ENCODE results near the gene LRRC10B.

Gene LRRC10B

DNA sequence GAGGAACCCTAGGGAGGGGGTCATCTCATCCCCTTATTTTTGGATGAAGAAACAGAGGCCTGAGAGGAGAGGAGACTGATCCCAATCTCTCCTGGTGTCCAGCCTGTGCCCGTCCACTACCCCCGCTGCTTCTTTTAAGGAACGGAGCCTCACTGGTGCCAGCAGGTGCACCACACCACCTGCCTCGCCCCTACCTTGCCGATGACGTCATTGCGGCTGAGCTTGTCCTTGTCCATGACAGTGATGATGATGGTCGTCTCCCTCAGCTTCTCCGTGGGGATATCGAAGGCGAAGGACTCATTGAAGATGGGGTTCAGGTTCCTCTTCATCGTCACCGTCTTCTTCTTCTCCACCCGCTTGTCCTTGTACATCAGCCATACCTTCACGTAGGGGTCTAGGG is 14.3 kb downstream of the LRRC10B start:
- no peak for DNase-seq
- intact Hi-C loops (cut with DNase I), result no loop called here

DNA sequence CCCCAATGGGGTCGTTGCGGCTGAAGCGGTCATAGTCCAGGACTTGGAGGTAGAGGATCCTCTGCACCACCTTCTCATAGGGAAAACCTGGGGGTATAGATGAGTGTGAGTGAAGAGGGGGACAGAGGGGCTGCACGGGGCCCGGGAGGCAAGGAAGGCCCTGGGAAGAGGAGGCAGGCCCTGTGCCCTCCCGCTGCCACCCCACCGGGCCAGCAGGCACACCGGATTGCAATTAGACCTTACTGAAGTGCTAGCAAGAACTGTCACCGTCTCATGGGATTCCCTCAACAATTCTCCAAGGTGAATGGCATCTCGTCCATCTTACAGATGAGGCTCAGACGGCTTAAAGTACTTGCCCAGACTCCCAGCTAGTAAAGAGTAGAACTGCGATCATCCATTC is 15.9 kb downstream of the LRRC10B start:
- intact Hi-C loops (cut with DNase I), result no loop called here
- DNase-seq, result no peak

DNA sequence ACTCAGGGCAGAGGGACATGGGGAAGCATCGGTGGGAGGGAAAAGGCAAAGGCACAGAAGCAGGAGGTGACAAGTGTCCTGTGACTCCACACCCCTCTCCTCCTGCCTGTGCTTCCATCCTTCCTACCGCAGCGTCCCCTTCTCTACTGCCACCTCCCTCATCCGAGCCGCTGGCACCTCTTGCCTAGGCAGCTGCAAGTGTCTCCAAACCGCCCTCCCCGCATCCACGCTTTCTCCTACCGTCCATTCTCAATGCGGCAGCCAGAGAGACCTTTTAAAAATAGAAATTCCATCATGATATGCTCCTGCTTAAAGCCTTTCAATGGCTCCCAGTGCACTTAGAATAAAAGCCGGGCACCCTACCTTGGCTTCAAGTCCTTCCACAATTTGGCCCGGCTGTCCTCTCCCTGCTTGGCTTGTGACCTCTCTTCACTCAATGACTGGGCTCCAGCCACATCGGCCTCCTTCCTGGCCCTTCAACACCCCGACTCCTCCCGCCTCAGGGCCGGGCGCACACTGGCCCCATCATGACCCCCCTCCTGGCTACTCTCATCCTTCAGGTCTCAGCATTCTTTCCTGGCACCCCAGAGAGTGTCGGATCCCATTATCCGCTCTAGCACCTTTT is 16.5 kb downstream of the LRRC10B start:
- DNase-seq, result no peak
- intact Hi-C loops (cut with DNase I), result no loop called here

DNA sequence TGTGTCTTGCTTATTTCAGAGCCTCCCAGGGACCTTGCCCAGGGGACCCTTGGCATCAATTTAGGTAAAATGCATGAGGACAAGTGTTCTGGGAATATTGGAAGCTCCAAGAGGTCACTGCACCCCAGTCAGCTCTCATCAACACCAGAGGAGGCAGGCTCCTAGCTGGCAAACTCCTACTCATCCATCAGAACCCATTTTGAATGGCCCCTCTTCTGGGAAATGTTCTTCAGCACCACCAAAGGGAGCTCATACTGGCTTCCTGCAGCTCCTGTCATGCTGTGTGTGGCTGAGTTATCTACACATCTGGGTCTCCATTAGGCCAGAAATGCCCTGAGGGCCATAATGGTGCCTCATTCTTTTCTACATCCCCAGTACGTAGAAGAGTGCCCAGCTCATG is 17.7 kb downstream of the LRRC10B start:
- intact Hi-C loops (cut with DNase I), result no loop called here

DNA sequence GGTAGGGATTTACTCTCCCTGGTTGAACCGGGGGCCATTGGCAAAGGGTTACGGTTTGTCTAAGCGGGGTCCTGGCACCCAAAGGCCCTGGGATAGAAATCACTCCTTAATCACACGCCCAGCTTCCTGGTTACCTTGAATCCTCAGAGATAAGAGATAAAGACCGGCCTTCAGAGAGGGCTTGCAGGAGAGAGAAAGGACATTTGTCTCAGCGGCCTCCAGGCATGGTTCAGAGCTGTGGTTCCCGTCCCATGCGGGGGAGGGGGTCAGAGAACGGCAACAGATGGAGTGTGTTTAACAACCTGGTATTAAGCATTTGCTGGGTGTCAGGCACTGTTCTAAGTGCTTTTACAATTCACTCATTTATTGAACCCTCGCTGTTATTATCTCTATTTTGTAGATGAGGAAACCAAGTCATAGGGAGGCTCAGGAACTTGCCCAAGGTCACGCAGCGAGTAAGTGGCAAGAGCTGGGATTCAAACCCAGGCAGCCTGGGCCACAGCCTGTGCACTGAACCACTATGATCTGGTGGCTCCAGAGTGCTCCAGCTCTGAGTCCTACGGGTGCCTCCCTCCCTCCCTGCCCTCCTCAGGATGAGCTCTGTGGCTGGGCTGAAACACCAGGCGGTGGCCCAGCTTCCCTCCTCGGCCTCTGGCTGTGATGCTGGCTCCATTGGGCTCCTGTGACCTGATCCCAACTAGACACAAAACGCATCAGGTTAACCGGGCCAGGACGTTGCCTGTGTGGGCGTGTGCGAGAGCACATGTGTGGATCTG is 18.6 kb downstream of the LRRC10B start:
- intact Hi-C loops (cut with DNase I), result no loop called here

More for the DNA sequence above, 17.7 kb downstream of the LRRC10B start:
- no peak for DNase-seq

DNA sequence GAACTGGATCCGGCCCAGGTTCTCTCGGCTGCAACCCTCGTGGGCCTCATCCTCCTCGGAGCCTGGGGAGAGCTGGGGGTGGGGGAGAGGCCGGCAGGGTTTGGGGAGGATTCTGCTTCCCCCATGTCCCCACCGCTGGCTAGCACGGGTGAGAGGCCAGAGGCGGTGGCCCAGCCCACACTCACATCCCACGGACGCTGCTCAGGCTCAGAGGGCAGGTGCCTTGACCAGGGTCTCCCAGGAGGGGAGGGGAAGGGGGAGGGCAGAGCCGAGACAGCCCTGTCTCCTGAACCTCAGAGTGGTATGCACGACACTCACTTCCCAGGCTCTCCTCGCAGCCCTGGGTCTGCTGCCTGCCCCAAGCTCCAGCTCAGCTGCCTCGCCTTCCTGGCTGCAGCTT is 19.6 kb downstream of the LRRC10B start:
- no peak for DNase-seq
- intact Hi-C loops (cut with DNase I), result no loop called here

More for the DNA sequence above, 18.6 kb downstream of the LRRC10B start:
- no peak for DNase-seq

DNA sequence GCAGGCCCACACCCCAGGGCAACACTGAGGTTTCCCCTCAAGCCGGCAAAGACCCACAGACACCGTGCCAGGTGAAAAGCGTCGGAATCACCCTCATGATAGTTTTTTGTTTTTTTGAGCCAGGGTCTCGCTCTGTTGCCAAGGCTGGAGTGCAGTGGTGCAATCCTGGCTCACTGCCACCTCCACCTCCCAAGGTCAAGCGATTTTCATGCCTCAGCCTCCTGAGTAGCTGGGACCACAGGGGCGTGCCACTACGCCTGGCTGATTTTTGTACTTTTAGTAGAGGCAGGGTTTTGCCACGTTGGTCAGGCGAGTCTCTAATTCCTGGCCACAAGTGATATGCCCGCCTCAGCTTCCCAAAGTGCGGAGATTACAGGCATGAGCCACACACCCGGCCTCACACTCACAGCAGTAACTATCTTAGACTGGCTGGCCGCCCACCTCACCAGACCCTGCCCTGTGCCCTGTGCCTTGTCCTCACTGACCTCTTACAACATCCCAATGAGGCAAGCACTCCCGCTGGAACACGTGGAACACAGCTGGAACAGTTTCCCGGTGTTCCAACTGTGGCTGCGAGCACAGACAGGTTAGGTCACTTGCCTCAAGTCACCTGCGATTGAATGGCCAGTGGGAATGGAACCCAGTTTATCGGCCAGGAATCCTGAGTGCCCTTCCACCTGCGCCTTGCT is 21.1 kb downstream of the LRRC10B start:
- DNase-seq, result no peak
- intact Hi-C loops (cut with DNase I), result loop anchor here (10.0 kb wide), 1 partner anchor 105 kb away; no protein-coding TSS in a partner anchor

DNA sequence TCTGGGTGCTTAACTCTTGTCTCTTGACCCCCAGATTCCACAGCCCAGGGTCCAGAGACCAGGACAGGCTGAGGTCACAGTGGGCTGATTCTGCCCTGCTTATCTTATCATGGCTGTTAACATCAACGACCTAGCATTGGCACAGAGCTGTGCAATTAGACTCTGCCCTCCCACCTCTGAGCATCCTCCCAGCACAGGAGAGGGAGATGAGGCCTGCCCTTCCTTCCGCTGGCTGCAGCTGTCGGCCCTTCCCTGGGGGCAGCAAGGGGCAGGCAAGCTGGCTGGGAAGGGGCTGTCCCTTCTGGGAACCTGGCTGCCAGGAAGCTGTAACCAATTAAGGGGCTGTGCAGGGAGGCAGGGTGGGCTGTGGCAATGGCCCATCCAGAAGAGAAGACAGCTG is 22.5 kb downstream of the LRRC10B start:
- intact Hi-C loops (cut with DNase I), result loop anchor here (10.0 kb wide), 1 partner anchor 104 kb away; no protein-coding TSS in a partner anchor
- no peak for DNase-seq

DNA sequence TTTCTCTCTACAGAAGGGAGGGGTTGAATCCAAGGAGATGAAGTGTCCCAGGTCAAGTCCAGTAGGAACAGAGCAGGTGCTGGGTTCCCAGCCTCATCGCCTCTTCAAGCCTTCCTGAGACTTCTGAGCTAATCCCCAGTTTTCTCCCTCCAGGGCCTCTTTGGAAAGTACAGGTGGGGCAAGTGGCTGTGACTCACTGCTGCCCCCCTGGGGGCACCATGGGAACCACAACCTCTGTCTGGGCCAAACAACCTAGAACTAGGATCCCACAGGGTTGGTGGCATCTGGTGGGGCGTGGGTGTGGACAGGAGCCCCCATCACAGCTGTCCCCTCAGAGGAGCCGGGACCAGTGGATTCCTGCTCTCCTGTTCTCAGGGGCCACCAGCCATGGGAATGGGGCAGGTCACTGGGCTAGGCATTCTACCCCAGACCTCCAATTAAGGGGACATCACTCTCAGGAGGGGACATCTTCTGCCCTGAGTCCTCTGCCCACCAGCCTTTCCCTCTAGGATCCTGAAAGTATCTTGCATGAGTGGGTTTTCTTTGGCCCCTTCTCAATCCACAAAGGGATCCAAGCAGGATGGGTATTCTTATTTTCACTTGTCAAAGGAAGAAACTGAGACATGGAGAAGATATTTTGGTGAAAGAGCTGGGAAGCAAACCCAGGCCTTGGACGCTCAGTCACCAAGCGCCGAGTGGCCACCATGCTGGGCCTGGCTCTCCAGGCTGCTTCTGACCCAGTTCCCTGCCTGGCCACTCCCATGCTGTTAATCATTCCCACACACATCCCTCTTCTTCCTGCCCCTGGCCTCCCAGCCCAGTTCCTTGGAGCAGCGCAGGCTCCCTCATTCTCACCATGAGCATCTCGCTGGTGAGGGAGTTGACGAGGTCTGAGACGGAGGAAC is 23.8 kb downstream of the LRRC10B start:
- intact Hi-C loops (cut with DNase I), result loop anchor here (10.0 kb wide), 1 partner anchor 102 kb away; no protein-coding TSS in a partner anchor
- DNase-seq, result peak in 16 of 42 donors; percentile 31 to 72 (median 52)

DNA sequence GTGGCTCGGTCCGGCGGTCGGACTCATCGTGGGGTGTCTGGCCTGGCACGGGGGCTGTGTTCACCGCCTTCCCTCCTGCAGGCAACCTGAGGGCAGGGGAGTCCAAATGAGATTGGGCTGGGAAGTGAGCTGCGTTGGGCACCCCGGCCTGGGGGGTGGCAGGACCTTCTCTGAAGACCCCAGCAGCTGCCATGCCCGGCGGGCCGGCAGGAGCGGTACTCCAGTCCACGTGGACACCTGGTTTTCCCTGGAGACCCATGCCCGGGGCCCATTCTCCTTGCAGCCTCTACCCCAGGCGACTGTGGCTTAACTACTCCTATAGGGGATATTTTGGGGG is 24.5 kb downstream of the LRRC10B start:
- intact Hi-C loops (cut with DNase I), result loop anchor here (10.0 kb wide), 1 partner anchor 102 kb away; no protein-coding TSS in a partner anchor
- DNase-seq, result no peak

DNA sequence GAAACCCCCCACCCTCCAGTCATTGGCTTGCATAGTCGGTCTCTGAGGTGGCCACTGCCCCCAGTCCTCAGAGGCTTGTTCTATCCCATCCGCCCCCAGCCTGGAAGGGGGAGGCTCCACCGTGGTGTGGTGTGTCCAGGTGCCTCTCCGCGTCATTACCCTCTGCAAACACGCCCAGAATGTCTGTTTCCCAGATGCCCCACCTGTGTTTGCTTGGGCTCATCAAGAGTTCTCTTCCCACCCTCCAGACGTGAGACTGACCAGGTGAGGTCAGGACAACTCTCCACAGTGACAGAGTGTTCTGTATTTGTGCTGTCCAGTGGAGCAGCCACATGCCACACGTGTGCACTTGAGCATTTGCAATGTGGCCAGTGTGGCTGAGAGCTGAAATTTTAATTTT is 24.9 kb downstream of the LRRC10B start:
- intact Hi-C loops (cut with DNase I), result loop anchor here (10.0 kb wide), 1 partner anchor 101 kb away; no protein-coding TSS in a partner anchor
- no peak for DNase-seq

DNA sequence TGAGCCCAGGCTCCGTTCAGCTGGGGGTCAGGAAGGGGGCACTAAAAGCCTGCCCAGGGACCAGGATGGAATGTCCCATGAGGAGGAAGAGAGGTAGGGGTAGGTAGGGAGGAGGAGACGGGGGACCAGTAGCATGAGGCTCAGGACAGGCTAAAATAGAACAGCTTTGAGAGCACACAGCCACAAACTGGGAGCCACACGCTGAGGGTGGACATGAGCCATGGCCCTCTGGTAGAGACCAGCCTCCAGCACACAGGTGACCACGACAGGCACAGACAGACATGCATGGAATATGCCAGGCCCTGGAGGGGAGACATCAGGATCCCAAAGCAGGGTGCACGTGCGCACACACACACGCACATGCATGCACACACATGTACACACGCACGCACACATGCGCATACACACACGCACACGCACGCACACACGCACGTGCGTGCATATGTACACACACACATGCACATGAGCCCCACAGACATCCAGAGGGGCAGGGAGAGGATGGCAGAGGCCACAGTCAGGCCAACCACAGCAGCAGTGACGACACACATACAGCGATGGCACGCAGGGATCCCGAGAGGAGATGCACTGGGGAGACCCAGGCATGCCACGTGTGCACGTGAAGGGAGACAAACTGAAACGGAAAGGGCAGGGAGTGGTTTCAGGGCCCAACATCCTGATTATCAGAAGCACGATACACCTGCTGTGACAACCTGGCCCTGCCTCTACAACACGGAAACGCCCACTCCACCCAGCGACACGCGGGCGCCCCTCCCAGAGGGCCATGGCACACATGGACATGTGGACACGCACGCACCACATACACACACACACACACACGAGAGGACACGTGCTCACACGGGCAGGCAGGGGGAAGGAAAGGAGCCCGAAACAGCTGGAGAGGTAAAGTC is 25.7 kb downstream of the LRRC10B start:
- no peak for DNase-seq
- intact Hi-C loops (cut with DNase I), result loop anchor here (10.0 kb wide), 1 partner anchor 101 kb away; no protein-coding TSS in a partner anchor

DNA sequence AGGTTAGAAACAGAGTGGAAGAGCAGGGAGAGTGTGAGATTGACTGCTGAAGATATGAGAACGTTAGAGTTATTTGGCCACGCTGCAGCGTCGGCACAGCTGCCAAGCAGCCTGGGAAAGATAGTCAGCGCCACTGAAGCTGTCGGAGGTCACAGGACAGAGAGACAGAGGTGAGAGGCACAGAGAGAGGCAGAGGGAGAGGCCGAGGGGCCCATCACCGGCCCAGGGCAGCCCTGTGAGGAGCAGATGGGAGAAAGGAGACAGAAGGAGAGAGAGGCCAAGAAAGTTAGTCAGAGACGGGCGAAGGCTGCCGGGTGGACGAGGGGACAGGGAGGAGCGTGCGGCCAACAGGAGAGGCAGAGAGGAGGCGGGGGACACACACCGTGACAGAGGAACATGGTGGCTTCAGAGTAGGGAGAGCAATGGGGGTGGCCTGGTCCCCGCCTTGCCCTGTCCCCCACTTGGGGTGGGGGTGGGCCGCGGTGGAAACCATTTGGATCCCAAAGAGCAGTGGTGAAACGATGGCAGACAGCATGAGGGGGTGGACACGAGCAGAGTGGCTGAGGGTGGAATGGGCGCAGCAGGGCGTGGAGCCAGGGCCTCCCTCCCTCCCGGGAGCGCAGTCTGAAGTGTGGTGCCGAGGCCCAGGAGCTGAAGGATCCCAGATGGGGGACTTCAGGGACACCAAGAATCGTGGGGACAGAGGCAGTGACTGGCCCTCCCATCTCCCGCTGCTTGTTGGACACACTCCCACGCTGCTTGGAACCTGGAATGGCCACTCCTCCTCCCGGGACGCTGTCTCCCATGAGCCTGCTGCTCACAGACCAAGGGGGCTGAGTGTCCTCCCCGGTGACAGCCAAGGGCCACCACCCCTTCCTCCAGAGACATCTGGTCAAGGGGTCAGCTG is 26.6 kb downstream of the LRRC10B start:
- no peak for DNase-seq
- intact Hi-C loops (cut with DNase I), result loop anchor here (10.0 kb wide), 1 partner anchor 100 kb away; no protein-coding TSS in a partner anchor

DNA sequence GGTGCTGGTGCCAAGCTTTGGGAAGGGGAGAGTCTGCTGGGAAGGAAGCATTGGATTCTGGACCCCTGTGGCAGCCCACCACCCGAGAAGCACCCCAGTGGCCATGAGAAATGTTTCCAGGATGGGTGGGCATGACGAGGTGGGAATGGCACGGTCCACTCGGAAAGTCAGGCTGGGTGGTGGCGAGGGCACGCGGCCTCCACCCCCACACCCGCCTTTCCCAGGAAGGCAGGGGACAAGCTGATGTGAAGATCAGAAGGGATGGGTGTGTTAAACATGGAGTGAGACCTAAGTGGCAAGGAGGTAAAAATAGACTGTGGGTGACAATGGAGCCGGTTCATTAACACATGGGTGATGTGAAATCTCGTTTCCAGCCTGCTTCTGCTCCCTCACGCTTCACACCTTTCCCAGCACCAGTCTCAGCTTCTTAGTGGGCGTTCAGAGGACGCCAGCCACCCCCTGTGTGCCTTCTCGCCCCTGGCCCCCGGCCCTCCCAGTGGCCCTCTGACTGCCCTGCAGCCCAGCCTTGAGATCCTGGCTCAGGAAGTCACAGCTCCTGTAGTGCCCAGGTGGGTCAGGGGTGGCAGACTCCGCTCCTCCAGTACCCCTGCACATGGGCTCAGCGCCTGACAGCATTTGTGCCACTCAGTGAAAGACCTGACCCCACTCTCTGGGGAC is 27.6 kb downstream of the LRRC10B start:
- intact Hi-C loops (cut with DNase I), result loop anchor here (10.0 kb wide), 1 partner anchor 99 kb away; no protein-coding TSS in a partner anchor
- DNase-seq, result peak in 2 of 42 donors; percentile 44 to 61

DNA sequence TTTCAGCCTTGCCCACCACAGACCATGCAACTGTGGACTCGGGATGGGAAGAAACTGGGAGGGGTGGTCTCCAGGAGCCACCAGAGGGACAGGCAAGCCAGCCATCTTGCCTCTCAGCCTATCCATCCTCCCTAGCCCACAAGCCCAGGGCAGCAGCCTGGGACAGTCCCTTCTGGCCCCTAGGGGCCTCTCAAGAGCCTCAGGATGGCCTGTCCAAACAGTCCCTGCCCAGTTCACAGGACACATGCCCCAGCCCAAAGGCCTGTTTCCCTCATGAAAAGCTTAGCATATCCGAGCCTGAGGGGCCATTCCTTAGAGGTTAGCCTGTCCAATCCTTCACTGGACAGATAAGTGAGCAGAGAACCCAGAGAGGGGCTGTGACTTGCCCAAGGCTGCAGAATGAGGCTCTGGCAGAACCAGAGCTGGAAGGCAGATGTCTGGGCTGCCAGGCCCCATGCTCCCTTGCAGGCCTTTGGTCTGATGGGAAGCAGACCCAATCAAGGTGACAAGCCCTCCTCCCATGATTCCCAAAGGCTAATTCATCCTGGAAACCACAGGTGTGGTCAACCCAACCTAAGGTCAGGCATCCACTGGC is 28.2 kb downstream of the LRRC10B start:
- DNase-seq, result no peak
- intact Hi-C loops (cut with DNase I), result loop anchor here (10.0 kb wide), 1 partner anchor 98 kb away; no protein-coding TSS in a partner anchor

DNA sequence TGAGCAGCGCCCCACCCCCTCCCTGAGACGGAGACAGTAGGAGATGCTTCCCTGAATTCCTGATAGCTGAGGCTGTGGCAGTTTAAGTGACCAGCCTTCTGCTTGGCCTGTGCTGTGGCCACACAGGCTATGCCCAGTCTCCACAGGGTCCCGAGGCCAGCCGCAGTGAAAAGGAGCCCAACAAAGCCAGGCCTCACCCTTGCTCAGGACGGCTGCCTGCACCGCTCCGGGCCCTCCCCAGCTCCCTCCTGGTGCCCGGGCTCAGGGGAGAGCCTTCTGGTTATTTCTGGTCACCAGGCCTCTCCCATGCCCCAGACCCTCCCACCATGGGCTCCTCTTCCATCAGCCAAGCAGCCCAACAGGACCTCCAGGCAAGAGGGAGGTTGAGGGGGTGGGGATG is 28.8 kb downstream of the LRRC10B start:
- no peak for DNase-seq
- intact Hi-C loops (cut with DNase I), result loop anchor here (10.0 kb wide), 1 partner anchor 97 kb away; no protein-coding TSS in a partner anchor
